Measurements from ENCODE around the gene GADD45B. TPM values are rescaled to one million over a fixed set of nuclear protein-coding genes. Genes with fewer than 3 reads are reported as not detected.
"Not testable (repeated sequence)": the region's sequence is repeated elsewhere in the genome, so short reads cannot be mapped to it uniquely, and the experiment has no call there.

Gene GADD45B
- total RNA-seq, 1 donor from 2014 or later: 59.8 TPM

DNA sequence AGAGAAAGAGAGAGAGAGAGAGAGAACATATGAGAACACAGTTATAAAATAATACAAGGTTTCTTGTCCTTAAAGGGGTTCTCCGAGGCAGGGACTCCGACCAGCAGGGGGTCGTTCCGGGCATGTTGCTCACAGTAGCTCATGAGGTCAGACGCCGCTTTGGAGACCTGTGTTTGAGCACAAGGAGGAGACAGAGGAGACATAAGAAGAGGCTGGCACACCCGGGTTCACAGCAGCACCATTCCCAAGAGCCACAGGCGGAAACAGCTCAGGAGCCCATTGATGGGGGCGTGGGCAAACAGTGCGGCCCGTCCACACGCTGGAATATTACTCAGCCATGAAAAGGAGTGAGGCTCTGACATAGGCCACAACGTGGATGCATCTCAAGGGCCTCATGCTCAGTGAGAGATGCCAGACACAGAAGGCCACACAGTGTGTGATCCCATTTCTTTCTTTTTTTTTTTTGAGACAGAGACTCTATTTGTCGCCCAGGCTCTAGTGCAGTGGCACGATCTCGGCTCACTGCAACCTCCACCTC lies 39.1 kb downstream of the GADD45B start:
- no peak for DNase-seq (ENCODE audit: low spot score)

DNA sequence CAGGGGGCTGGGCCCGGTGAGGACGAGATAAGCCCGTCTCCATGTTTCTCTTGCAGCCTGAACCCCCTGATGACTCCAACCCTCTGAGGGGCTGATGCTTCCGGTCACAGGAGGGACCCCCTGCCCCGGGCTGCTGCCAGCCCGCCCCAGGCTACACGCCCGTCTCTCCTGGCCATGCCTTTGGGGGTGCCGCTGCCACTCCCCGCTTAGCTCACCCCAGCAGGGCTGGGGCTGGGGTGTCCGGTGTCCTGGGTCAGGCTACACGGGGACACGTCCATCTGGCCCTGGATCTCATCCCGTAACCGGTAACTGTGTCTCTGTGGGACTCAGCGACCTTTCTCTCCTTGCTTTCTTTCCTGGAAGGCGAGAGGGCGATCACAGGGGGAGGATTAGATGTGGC lies 40.8 kb downstream of the GADD45B start:
- DNase-seq (ENCODE audit: low spot score): no peak

DNA sequence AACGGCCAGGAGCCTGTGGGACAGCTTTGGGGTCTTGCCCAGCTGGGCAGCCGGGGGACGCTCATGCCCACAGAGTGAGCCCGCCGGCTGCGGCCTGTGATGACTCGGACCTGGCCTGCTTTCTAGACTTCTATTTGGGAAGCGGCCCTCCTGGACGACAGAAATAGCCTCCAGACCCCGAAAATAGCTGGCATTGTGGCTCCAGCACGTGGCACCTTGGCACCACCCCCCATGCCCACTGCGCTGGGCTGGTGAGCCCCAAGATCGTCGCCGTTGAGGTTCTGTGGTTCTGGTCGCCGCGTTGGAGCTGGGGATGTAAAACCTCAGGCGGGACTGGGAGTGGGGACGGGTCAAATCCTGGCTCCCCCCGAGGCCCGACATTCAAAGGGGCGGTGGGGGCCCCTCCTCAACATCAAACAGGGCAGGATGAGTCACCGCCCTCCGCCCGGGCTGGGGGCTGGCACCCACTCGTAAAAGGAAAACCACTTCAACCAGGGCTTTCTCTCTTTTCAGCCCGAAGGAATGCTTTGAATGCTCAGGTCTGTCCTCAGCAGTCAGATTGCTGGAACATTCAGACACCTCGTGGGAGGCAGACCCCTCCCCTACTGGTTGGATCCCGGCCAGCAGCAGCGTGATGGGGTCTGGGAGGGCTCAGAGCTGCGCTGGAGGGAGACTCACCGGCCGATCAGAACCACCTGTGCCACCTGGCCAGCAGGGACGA lies 42.1 kb downstream of the GADD45B start:
- DNase-seq (ENCODE audit: low spot score): no peak

DNA sequence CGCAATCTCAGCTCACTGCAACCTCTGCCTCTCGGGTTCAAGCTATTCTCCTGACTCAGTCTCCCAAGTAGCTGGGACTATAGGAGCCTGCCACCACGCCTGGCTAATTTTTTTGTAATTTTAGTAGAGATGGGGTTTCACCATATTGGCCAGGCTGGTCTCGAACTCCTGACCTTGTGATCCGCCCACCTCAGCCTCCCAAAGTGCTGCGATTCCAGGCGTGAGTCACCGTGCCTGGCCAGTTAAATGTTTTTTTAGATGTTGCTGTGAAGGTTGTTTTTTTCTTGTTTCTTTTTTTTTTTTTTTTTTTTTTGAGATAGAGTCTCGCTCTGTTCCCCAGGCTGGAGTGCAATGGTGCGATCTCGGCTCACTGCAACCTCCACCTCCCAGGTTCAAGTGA lies 42.9 kb downstream of the GADD45B start:
- not testable (repeated sequence) for DNase-seq (ENCODE audit: low spot score)

DNA sequence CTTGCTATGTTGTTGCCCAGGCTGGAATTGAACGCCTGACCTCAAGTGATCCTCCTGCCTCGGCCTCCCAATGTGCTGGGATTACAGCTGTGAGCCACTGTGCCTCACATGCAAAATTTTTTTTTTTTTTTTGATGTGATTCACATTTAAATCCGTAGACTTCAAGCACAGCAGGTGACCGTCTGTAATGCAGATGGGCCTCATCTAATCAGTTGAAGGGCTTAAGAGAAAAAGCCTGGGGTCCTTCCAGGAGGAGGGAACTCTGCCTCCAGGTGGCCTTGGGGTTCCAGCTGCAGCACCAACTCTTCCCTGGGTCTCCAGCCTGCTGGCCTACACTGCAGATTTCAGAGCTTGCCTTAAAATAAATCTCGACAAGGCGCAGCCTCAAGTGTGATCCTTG lies 43.6 kb downstream of the GADD45B start:
- no peak for DNase-seq (ENCODE audit: low spot score)

DNA sequence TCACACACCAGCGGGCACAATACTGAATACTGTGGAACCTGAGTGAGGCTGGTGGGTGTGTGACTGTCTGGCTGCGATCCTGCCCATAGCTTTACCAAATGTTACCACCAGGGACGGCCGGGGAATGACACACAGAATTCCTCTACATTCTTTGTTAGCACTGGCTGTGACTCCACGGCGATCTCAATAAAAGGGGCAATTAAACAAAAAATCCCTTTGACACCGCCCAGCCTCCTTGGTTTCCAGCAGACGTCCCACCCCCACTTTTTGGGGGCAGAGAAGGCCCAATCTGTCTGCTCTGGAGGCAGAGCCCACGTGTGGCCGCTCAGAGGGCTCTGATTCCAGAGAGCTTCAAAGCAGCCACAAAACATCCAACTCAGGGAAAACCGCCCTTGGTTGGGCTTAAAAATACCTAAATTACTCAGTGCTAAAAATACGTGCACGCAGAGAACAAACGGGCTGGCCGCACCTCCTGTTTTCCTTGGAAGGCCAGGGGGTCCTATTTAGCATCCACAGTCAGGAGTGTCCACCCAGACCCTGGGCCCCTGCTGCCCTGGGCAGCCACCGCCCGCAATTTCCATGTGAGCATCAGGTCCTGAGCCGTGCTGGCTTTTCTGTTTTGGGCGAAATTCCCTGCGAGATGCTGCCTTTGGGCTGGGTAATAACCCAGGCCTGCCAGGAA lies 47.8 kb downstream of the GADD45B start:
- no peak for DNase-seq (ENCODE audit: low spot score)

DNA sequence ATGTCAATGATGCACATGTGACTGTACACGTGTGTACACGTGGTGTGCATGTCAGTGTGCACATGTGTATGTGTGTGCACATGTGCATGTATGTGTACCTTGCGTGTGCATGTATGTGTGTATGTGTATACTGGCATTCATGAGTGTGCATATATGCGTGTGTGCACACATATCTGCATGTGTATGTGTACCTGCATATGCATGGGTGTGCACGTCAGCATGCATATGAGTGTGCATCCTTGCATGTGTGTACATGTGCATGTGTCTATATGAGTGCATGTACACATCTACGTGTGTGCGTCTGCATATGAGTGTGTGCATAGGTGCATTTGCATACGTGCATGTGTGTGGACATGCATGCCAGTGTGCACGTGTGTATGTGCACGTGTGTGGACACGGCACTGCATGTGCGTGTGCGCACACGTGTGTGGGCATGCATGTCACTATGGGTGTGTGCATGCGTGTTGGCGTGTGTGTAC lies 48.5 kb downstream of the GADD45B start:
- DNase-seq (ENCODE audit: low spot score): no peak

DNA sequence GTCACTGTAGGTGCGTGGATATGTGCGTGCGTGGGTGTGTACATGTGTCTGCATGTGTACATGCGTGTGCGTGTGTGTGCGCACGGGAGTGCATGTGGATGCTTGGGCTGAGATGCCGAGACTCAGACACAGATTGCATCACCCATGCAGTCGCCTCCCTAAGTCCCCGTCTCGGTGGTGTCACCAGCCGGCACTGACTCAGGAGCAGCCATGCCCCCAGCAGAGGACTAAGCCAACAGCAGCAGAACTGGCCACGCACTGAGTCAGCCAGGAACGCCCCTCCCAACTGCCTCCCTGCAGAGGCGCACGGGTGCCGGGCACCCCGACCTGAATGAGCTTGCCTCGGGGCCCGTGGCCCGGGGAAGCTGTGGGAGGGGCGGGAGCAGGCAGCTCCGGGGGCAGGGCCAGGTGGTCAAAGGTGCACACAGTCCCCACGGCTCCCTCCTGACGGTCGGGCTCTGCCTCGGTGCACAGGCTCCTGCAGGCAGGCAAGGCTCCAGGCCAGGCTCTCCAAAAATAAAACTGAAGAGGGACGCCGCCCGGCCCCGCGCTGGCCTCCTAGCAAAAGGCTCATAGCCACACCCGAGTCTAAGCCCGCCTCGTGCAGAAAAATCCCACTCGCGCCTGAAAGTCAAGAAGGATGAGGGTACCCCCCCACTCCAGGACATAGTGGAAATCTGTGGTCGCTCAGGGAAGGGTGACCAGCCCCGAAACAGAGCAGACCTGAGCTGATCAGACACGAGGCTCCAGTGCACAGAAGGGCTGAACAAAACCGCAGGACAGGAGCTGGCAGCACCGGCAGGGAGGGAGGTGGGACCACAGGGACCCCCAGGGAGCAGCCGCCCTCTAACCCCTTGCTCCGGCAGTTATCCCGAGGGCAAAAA lies 49.2 kb downstream of the GADD45B start:
- DNase-seq (ENCODE audit: low spot score): no peak

DNA sequence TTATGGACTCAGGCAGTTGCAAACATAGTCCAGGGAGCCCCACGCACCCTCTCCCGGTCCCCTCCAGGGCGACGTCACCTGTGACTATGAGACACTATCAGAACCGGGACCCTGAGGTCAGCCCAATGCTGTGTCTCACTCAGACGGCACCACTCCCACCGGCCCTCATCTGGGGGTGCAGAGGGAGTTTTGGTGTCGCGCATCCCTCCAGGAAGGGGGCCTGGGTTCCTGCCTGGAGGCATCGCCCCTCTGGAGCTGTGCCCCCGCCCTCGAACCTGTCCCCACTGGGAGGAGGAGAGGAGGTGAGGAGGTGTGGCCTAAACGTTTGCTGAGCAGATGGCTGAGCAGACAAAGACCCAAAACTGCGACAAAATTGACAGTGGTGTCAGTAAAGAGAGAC lies 51.2 kb downstream of the GADD45B start:
- DNase-seq (ENCODE audit: low spot score): no peak

DNA sequence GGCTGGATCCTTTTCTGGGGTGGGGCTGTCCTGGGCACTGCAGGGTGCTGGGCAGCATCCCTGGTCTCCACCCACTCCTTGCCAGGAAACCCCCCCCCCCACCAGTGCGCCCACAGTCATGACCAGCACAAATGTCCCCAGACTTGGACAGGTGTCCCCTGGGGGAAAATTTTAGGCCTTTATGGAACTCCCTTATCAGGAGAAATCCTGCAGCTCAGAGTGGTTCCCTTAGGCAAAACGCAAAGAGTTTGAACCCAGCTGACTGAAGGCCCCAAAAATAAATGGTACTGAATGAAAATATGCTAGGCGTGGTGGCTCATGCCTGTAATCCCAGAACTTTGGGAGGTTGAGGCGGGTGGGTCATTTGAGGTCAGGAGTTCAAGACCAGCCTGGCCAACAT lies 51.8 kb downstream of the GADD45B start:
- DNase-seq (ENCODE audit: low spot score): no peak

Other genes with a start within 250 kb of the GADD45B start
- gene PLEKHJ1, start 239.8 kb upstream of the GADD45B start, total RNA-seq: 126 TPM
- 72.8 TPM for gene SF3A2, start 239.3 kb upstream of the GADD45B start, total RNA-seq
- 5.1 TPM for gene AMH, start 226.8 kb upstream of the GADD45B start, total RNA-seq
- gene JSRP1, start 219.7 kb upstream of the GADD45B start, total RNA-seq: 0.17 TPM
- 1.0 TPM for gene PEAK3, start 194.0 kb upstream of the GADD45B start, total RNA-seq
- 0.17 TPM for gene LINGO3, start 168.0 kb upstream of the GADD45B start, total RNA-seq
- 79.1 TPM for gene LSM7, start 147.5 kb upstream of the GADD45B start, total RNA-seq
- gene SPPL2B, start 147.4 kb upstream of the GADD45B start, total RNA-seq: 148 TPM
- not detected for gene TMPRSS9, start 115.9 kb upstream of the GADD45B start, total RNA-seq
- 76.4 TPM for gene TIMM13, start 48.5 kb upstream of the GADD45B start, total RNA-seq
- 23.9 TPM for gene LMNB2, start 19.2 kb upstream of the GADD45B start, total RNA-seq
- gene GNG7, start 226.6 kb downstream of the GADD45B start, total RNA-seq: 12.4 TPM
- gene DIRAS1, start 245.2 kb downstream of the GADD45B start, total RNA-seq: 0.75 TPM